Skin of body (tissue), 2 donors: ENCODE data around the gene DCDC2C. TPM values are rescaled to one million over a fixed set of nuclear protein-coding genes. Genes with fewer than 3 reads are reported as not detected.
A peak's percentile ranks its signal among the peaks of the same experiment; 100 is the strongest.

Experiments used
- DNase-seq: peaks from one replicate; lab custom pipeline; 2025; lab: John Stamatoyannopoulos, UW
- total RNA-seq: library from RNA; depleted of rRNA; stranded (reverse); fragments of >200 nt; gene quantifications from one replicate; pipeline ENCODE4 v1.2.3, GENCODE V29; 2014

DCDC2C gene
- total RNA-seq, 1 donor from 2014 or later: 0.20 TPM

- no peak for DNase-seq
Measured at GRCh38 chr2:3770724-3771415, 67.5 kb downstream of the DCDC2C start.

GRCh38 chr2:3771576-3771975 is 68.2 kb downstream of the DCDC2C start:
- DNase-seq: no peak

- no peak for DNase-seq
Measured at GRCh38 chr2:3774336-3774735, 71.0 kb downstream of the DCDC2C start.

GRCh38 chr2:3776311-3776710 is 72.9 kb downstream of the DCDC2C start:
- no peak for DNase-seq

GRCh38 chr2:3777966-3778365 is 74.6 kb downstream of the DCDC2C start:
- no peak for DNase-seq

- no peak for DNase-seq
Measured at GRCh38 chr2:3778851-3779495, 75.6 kb downstream of the DCDC2C start.

- no peak for DNase-seq
Measured at GRCh38 chr2:3779496-3780049, 76.2 kb downstream of the DCDC2C start.

- DNase-seq: peak; percentile 14
Measured at GRCh38 chr2:3780477-3781402, 77.4 kb downstream of the DCDC2C start.

- no peak for DNase-seq
Measured at GRCh38 chr2:3784731-3785130, 81.4 kb downstream of the DCDC2C start.

GRCh38 chr2:3785220-3785889 is 82.0 kb downstream of the DCDC2C start:
- DNase-seq: no peak

GRCh38 chr2:3785890-3786273 is 82.5 kb downstream of the DCDC2C start:
- no peak for DNase-seq

GRCh38 chr2:3787768-3788167 is 84.4 kb downstream of the DCDC2C start:
- no peak for DNase-seq

- no peak for DNase-seq
Measured at GRCh38 chr2:3789256-3789655, 85.9 kb downstream of the DCDC2C start.

- DNase-seq: no peak
Measured at GRCh38 chr2:3793249-3793648, 89.9 kb downstream of the DCDC2C start.

- DNase-seq: no peak
Measured at GRCh38 chr2:3801506-3801905, 98.1 kb downstream of the DCDC2C start.

- no peak for DNase-seq
Measured at GRCh38 chr2:3805201-3805939, 102.0 kb downstream of the DCDC2C start.

- no peak for DNase-seq
Measured at GRCh38 chr2:3806168-3806567, 102.8 kb downstream of the DCDC2C start.

- DNase-seq: no peak
Measured at GRCh38 chr2:3806730-3807129, 103.4 kb downstream of the DCDC2C start.

- no peak for DNase-seq
Measured at GRCh38 chr2:3807853-3808252, 104.5 kb downstream of the DCDC2C start.

GRCh38 chr2:3814706-3815245 is 111.4 kb downstream of the DCDC2C start:
- DNase-seq: no peak
